ENCODE results near the gene CCNK.

GRCh38 chr14:99521176-99522024, 40.2 kb downstream of the CCNK start:
- TF ChIP-seq, protein P1, sequence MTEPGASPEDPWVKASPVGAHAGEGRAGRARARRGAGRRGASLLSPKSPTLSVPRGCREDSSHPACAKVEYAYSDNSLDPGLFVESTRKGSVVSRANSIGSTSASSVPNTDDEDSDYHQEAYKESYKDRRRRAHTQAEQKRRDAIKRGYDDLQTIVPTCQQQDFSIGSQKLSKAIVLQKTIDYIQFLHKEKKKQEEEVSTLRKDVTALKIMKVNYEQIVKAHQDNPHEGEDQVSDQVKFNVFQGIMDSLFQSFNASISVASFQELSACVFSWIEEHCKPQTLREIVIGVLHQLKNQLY (CRISPR knock-in tag; IDR thresholded peaks at IDR 0.05), result no peak
- no peak for TF ChIP-seq CBFB (CRISPR knock-in tag; IDR thresholded peaks at IDR 0.05; ENCODE audit: low read depth)
- no peak for TF ChIP-seq MAX (CRISPR knock-in tag; IDR thresholded peaks at IDR 0.05)
- TF ChIP-seq, protein P2, sequence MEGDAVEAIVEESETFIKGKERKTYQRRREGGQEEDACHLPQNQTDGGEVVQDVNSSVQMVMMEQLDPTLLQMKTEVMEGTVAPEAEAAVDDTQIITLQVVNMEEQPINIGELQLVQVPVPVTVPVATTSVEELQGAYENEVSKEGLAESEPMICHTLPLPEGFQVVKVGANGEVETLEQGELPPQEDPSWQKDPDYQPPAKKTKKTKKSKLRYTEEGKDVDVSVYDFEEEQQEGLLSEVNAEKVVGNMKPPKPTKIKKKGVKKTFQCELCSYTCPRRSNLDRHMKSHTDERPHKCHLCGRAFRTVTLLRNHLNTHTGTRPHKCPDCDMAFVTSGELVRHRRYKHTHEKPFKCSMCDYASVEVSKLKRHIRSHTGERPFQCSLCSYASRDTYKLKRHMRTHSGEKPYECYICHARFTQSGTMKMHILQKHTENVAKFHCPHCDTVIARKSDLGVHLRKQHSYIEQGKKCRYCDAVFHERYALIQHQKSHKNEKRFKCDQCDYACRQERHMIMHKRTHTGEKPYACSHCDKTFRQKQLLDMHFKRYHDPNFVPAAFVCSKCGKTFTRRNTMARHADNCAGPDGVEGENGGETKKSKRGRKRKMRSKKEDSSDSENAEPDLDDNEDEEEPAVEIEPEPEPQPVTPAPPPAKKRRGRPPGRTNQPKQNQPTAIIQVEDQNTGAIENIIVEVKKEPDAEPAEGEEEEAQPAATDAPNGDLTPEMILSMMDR (IDR thresholded peaks at IDR 0.05), result no peak

All from WTC11 (cell line).